Testis (tissue), 2 donors: ENCODE results near the gene TSPAN7.

Experiments
- CTCF ChIP-seq, 3 experiments: fragments of 450-650 bp in 2 of 3; fragments of 200-600 bp in 1 of 3; sonication (generic) in 1 of 3; IDR thresholded peaks; one replicate each; pipeline ENCODE4 v1.5.1; 2016 to 2019; ENCODE audit warnings: antibody characterized with exemption in 3 of 3, mild to moderate bottlenecking in 2 of 3, moderate library complexity in 1 of 3
- POLR2A ChIP-seq: fragments of 450-650 bp; IDR thresholded peaks from one replicate; pipeline ENCODE4 v1.6.1; 2017; ENCODE audit warnings: antibody characterized with exemption, mild to moderate bottlenecking, moderate library complexity

DNA sequence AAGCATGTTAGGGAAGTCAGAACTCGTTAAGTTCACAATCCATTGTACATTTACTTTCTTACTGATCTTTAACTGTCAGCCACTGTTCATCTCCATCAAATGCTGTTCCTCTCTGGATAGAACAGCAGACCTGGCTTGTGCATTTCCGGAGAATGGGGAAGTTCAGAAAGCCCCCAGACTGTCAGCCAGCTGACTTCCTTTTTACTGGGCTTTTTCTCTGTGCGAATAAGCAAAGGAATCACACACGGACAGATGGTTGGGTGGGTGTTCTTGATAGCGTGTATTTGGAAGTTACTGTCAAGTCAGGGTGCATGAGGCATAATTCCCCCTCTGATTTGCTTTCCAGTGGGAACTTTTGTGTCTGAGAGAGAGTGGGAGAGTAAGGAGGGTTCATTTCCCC lies 56.8 kb downstream of the TSPAN7 start:
- TF ChIP-seq CTCF (IDR thresholded peaks at IDR 0.05): no peak
- no peak for TF ChIP-seq POLR2A
